Activated CD4-positive, alpha-beta T cell treated with anti-CD3 and anti-CD28 coated beads, Interleukin-2, amount 10 ng/mL, durations not matched to agents 7 days and 5 days (primary cell): ENCODE measurements around the gene NSD2. TPM values are rescaled to one million over a fixed set of nuclear protein-coding genes. Genes with fewer than 3 reads are reported as not detected.

Source experiments
- CTCF ChIA-PET: fragments of 350-600 bp; sonication (Branson Sonifier 250); formaldehyde crosslinking; loops from one replicate; lab custom pipeline; 2021; ENCODE audit warnings: antibody characterized with exemption; lab: Charles Lee
- POLR2A ChIA-PET: fragments of 350-600 bp; sonication (Branson Sonifier 250); formaldehyde crosslinking; loops from one replicate; lab custom pipeline; 2021; ENCODE audit warnings: antibody characterized with exemption; lab: Charles Lee
- DNase-seq: peaks from one replicate; pipeline ENCODE4 v3.0.0-alpha.2; 2020
- H3K27ac Mint-ChIP-seq: one replicate; pipeline ENCODE4 v1.8.0; 2021; ENCODE audit warnings: mild to moderate bottlenecking, moderate library complexity, mixed read lengths
- H3K27me3 Mint-ChIP-seq: one replicate; pipeline ENCODE4 v1.8.0; 2021; ENCODE audit warnings: mixed read lengths
- H3K36me3 Mint-ChIP-seq: one replicate; pipeline ENCODE4 v1.8.0; 2021; ENCODE audit warnings: low read depth, mixed read lengths
- H3K4me1 Mint-ChIP-seq: one replicate; pipeline ENCODE4 v1.8.0; 2021; ENCODE audit warnings: mixed read lengths
- H3K4me3 Mint-ChIP-seq: one replicate; pipeline ENCODE4 v1.8.0; 2021; ENCODE audit warnings: mild to moderate bottlenecking, moderate library complexity, mixed read lengths
- H3K9me3 Mint-ChIP-seq: one replicate; pipeline ENCODE4 v1.8.0; 2021; ENCODE audit warnings: mixed read lengths
- total RNA-seq, 2 experiments: library from RNA; stranded (reverse); gene quantifications; one replicate each; pipeline ENCODE4 v1.2.3, GENCODE V29; 2021

The NSD2 gene
- total RNA-seq, 2 experiments from 2014 or later = 248 to 271 TPM

DNA sequence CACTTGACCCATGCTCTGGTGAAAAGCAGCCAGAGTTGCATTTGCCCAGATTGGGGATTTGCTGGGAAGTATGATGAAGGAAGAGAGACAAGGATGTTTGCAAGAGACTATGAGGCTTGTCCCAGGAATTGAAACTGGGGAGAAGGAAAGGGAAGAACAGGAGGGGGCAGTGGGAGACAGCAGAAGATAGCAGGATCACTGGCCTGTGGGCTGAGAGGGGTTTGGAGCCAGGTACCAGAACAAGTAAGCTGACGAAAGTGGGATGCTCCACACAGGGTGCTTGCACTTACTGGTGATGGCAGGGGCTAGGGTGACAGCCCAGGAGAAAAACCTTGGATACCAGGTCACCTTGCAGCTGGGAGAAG lies 11.8 kb upstream of the NSD2 start:
- peaks cover 39% of the 10 kb centered on the region for H3K4me1 Mint-ChIP-seq
- CTCF ChIA-PET = interaction anchor here (0.6 kb wide), 1 partner anchor 696 kb away, joined by 3 read pairs; no protein-coding TSS in a partner anchor

GRCh38 chr4:1862055-1862911 lies 8.9 kb upstream of the NSD2 start:
- no peak for DNase-seq
- Mint-ChIP-seq H3K9me3 (no peaks in the 10 kb centered on the region), H3K27me3 (no peaks in the 10 kb centered on the region), H3K4me1 (peaks cover 28% of the 10 kb centered on the region), H3K4me3 (peak overlapping the region; percentile 50), H3K27ac (peak overlapping the region; percentile 66), H3K36me3 (no peaks in the 10 kb centered on the region)
- ChIA-PET POLR2A (no interaction called here), CTCF (no interaction called here)

More for the DNA sequence above, 11.8 kb upstream of the NSD2 start:
- H3K27ac Mint-ChIP-seq = no peak overlapping the region
- H3K27me3 Mint-ChIP-seq = no peaks in the 10 kb centered on the region
- DNase-seq = no peak
- H3K36me3 Mint-ChIP-seq = no peaks in the 10 kb centered on the region
- POLR2A ChIA-PET = no interaction called here
- H3K9me3 Mint-ChIP-seq = no peaks in the 10 kb centered on the region
- H3K4me3 Mint-ChIP-seq = no peak overlapping the region

- ChIA-PET POLR2A (no interaction called here), CTCF (no interaction called here)
Observed at GRCh38 chr4:1862961-1863296, 8.3 kb upstream of the NSD2 start.

DNA sequence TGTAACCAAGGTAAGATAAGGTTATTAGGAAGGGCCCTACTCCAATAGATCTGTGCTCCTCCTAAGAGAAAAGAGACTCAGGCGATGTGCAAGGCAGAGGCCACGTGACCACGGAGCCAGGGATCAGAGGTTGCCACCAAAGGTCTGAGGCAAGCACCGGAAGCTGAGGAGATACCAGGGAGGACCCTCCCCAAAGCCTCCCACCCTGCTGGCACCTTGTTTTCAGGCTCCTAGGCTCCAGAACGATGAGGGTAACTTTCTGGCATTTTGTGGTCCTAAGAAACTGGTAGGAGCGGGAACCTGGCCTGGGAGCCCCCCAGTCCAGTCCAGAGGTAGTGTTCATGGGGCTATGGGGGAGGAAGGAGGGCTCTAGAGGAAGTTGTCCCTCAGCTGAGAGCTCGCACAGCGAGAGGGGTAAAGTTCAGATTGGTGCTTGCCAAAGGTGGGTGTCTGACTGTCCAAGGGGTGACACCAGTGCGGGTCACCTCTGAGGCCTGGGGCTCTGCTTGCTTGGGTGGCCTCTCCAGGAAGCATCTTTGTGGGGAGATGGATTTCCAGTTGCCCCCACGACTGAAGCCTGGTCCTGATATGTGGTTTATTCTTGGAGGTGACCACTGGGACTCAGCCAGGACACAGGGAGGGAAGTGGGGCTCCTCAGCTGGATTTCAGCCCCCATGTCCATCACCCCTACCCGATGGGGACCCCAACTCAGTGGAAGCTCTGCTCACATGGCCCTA lies 7.7 kb upstream of the NSD2 start:
- CTCF ChIA-PET = interaction anchor here (1.1 kb wide), 1 partner anchor 115 kb away, joined by 3 read pairs; no protein-coding TSS in a partner anchor

More at GRCh38 chr4:1862961-1863296, 8.3 kb upstream of the NSD2 start:
- Mint-ChIP-seq H3K4me1 (peaks cover 24% of the 10 kb centered on the region), H3K9me3 (no peaks in the 10 kb centered on the region), H3K36me3 (no peaks in the 10 kb centered on the region), H3K27ac (peak overlapping the region; percentile 44), H3K27me3 (no peaks in the 10 kb centered on the region), H3K4me3 (peak overlapping the region; percentile 28)
- no peak for DNase-seq

DNA sequence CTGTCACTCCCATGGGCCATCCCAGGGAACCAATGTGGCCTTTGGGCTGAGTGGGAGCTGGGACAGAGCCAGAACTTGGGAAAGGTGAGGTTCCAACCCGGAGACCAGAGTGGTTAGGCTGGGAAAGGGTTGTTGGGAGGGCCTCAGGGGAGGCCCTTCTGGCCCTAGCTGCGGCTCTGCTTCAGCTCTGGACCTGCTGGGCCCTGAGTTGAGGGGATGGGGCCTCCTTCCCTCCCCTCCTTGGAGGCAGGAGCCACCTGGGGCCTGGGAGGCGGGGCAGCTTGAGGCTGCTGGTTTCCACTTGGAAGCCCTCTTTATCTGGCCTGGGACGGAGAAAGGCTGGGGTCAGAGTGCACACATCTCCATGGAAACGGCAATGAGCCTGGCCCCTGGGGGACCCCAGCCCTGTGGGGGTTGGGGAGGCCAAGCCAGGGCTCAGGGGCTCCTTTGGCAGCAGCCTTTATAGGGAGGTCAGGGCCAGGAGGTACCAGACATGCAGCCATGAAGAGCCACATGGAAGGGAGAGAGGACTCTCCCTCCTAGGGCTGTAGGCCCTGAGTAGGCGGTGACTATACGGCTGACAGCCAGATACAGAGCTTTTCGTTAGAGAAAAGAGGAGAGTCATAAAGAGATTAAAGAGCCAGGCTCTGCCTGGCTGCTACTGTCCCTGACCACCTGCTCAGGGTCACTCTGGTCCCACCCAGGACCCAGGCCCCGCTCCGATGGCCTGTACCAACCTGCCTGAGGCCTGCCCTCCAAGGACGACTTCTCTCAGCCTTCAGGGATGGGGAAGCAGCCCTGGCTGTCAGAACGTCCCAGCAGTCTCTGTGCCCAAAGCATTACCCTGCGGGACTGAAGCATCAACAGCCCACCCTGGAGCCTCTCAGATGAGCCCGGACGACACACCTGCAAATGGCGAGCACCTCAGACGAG lies 6.9 kb upstream of the NSD2 start:
- Mint-ChIP-seq H3K4me3 (no peak overlapping the region), H3K27me3 (no peaks in the 10 kb centered on the region), H3K4me1 (peaks cover 28% of the 10 kb centered on the region), H3K27ac (no peak overlapping the region), H3K9me3 (no peaks in the 10 kb centered on the region), H3K36me3 (no peaks in the 10 kb centered on the region)
- ChIA-PET CTCF (interaction anchor here (1.1 kb wide), 1 partner anchor 116 kb away, joined by 3 read pairs; no protein-coding TSS in a partner anchor), POLR2A (no interaction called here)
- DNase-seq = no peak

More for the DNA sequence above, 7.7 kb upstream of the NSD2 start:
- H3K4me3 Mint-ChIP-seq = peak overlapping the region; percentile 6
- POLR2A ChIA-PET = no interaction called here
- H3K27me3 Mint-ChIP-seq = no peaks in the 10 kb centered on the region
- H3K27ac Mint-ChIP-seq = no peak overlapping the region
- H3K4me1 Mint-ChIP-seq = peaks cover 24% of the 10 kb centered on the region
- DNase-seq = no peak
- H3K36me3 Mint-ChIP-seq = no peaks in the 10 kb centered on the region
- H3K9me3 Mint-ChIP-seq = no peaks in the 10 kb centered on the region

- Mint-ChIP-seq H3K27me3 (no peaks in the 10 kb centered on the region), H3K36me3 (no peaks in the 10 kb centered on the region), H3K4me3 (no peak overlapping the region), H3K4me1 (peaks cover 33% of the 10 kb centered on the region), H3K9me3 (no peaks in the 10 kb centered on the region), H3K27ac (no peak overlapping the region)
- DNase-seq = no peak
- CTCF ChIA-PET = interaction anchor here (0.5 kb wide), 1 partner anchor 157 kb away, joined by 3 read pairs; no protein-coding TSS in a partner anchor
- POLR2A ChIA-PET = no interaction called here
Observed at GRCh38 chr4:1866189-1866661, 5.0 kb upstream of the NSD2 start.

- no peaks in the 10 kb centered on the region for H3K9me3 Mint-ChIP-seq
- POLR2A ChIA-PET = no interaction called here
- peaks cover 2% of the 10 kb centered on the region for H3K27me3 Mint-ChIP-seq
- no peak overlapping the region for H3K4me3 Mint-ChIP-seq
- DNase-seq = no peak
- peaks cover 7% of the 10 kb centered on the region for H3K36me3 Mint-ChIP-seq
- no peak overlapping the region for H3K27ac Mint-ChIP-seq
- H3K4me1 Mint-ChIP-seq = peaks cover 29% of the 10 kb centered on the region
- CTCF ChIA-PET = interaction anchor here (0.9 to 1.1 kb wide), 2 partner anchors 11 to 18 kb away, joined by 3 to 4 read pairs; no protein-coding TSS in a partner anchor
Observed at GRCh38 chr4:1868293-1868692, 2.9 kb upstream of the NSD2 start.

- no peak overlapping the region for H3K4me3 Mint-ChIP-seq
- peaks cover 2% of the 10 kb centered on the region for H3K27me3 Mint-ChIP-seq
- DNase-seq = no peak
- H3K36me3 Mint-ChIP-seq = peaks cover 7% of the 10 kb centered on the region
- ChIA-PET CTCF (interaction anchor here (1.1 kb wide), 1 partner anchor 12 kb away, joined by 4 read pairs; no protein-coding TSS in a partner anchor), POLR2A (no interaction called here)
- peaks cover 32% of the 10 kb centered on the region for H3K4me1 Mint-ChIP-seq
- H3K9me3 Mint-ChIP-seq = no peaks in the 10 kb centered on the region
- H3K27ac Mint-ChIP-seq = peak overlapping the region; percentile 25
Observed at GRCh38 chr4:1868912-1869311, 2.3 kb upstream of the NSD2 start.

GRCh38 chr4:1869530-1870327 lies 1.5 kb upstream of the NSD2 start:
- H3K36me3 Mint-ChIP-seq = peaks cover 15% of the 10 kb centered on the region
- POLR2A ChIA-PET = interaction anchor here (0.7 kb wide), 1 partner anchor 32 kb away, joined by 3 read pairs; no protein-coding TSS in a partner anchor
- CTCF ChIA-PET = interaction anchor here (1.2 kb wide), 1 partner anchor 18 kb away, joined by 4 read pairs; no protein-coding TSS in a partner anchor
- H3K4me3 Mint-ChIP-seq = peak overlapping the region; percentile 86
- peaks cover 2% of the 10 kb centered on the region for H3K27me3 Mint-ChIP-seq
- H3K4me1 Mint-ChIP-seq = peaks cover 40% of the 10 kb centered on the region
- no peak for DNase-seq
- peak overlapping the region; percentile 97 for H3K27ac Mint-ChIP-seq
- no peaks in the 10 kb centered on the region for H3K9me3 Mint-ChIP-seq

DNA sequence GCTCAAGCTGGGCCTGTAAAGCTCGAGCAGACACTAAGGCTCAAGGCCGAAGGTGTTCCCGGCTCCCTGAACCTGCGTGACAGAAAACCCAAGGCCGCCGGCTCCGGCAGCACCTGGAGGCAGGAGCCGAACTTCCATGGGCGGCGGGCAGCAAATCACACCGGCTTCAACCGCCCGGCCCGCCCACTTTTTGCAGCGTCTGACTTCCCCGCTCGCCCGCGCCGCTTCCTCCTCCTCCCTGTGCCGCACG lies 940 bp upstream of the NSD2 start:
- Mint-ChIP-seq H3K27me3 (peaks cover 2% of the 10 kb centered on the region), H3K4me1 (peaks cover 43% of the 10 kb centered on the region), H3K36me3 (peaks cover 15% of the 10 kb centered on the region), H3K9me3 (no peaks in the 10 kb centered on the region), H3K4me3 (peak overlapping the region; percentile 86), H3K27ac (peak overlapping the region; percentile 97)
- ChIA-PET POLR2A (interaction anchor here (0.7 kb wide), 1 partner anchor 32 kb away, joined by 3 read pairs; no protein-coding TSS in a partner anchor), CTCF (interaction anchor here (1.2 kb wide), 1 partner anchor 18 kb away, joined by 4 read pairs; no protein-coding TSS in a partner anchor)
- DNase-seq = peak; percentile 91

DNA sequence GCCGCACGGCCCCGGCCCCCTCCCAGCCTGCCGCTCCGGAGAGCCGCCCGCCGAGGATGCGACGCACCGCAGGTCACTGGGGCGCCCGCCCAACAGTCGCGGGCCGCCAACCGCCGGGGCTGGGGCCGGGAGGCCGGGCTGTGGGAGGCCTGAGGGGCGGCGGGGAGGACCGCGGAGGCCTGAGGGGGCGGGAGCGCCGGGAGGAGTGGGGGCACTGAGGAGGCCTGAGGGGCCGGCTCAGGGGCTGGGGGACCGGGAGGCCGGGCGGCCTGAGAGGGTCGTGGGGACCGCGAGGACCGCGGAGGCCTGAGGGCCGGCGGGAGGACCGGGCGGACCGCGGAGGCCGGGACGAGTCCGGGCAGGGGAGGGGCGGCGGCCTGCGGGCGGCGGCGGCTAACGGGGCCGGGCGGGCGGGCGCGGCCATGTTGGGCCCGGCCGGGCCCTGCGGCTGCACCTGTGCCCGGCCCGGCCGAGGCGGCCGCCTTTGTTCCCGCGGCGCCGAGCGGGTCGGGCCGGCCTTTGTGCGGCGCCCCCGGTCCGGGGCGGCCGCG lies 353 bp downstream of the NSD2 start:
- POLR2A ChIA-PET = no interaction called here
- H3K4me3 Mint-ChIP-seq = peak overlapping the region; percentile 32

More for the DNA sequence above, 353 bp downstream of the NSD2 start:
- Mint-ChIP-seq H3K36me3 (peaks cover 15% of the 10 kb centered on the region), H3K4me1 (peaks cover 51% of the 10 kb centered on the region), H3K9me3 (no peaks in the 10 kb centered on the region), H3K27me3 (peaks cover 2% of the 10 kb centered on the region), H3K27ac (no peak overlapping the region)
- DNase-seq = no peak
- CTCF ChIA-PET = no interaction called here
